SW 1271 (cell line): ENCODE results near the gene CXorf65.
A peak's percentile ranks its signal among the peaks of the same experiment; 100 is the strongest.

Source experiments
- DNase-seq, 2 experiments: peaks; one replicate each; lab custom pipeline; 2025; lab: John Stamatoyannopoulos, UW

CXorf65 gene

DNA sequence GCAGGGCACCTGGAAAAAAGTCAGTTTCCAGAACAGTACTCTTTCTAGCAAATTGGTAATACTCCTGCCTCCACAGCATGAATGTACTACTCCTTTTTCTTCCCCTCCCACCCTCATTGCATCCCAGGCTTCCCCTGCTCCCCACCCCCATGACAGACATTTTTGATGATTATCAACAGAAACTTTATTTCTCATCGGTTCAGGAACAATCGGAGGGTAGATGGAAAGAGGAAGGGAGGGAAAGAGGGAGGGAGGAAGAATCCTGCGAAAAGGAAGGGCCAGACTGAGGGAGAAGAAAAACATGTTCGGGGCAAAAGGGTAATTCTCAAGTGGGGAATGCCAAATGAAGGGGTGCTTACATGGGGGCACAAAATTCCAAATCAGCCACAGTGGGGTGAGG, 705 bp upstream of the CXorf65 start:
- no peak for DNase-seq

GRCh38 chrX:71105628-71106027, 912 bp downstream of the CXorf65 start:
- no peak for DNase-seq

DNA sequence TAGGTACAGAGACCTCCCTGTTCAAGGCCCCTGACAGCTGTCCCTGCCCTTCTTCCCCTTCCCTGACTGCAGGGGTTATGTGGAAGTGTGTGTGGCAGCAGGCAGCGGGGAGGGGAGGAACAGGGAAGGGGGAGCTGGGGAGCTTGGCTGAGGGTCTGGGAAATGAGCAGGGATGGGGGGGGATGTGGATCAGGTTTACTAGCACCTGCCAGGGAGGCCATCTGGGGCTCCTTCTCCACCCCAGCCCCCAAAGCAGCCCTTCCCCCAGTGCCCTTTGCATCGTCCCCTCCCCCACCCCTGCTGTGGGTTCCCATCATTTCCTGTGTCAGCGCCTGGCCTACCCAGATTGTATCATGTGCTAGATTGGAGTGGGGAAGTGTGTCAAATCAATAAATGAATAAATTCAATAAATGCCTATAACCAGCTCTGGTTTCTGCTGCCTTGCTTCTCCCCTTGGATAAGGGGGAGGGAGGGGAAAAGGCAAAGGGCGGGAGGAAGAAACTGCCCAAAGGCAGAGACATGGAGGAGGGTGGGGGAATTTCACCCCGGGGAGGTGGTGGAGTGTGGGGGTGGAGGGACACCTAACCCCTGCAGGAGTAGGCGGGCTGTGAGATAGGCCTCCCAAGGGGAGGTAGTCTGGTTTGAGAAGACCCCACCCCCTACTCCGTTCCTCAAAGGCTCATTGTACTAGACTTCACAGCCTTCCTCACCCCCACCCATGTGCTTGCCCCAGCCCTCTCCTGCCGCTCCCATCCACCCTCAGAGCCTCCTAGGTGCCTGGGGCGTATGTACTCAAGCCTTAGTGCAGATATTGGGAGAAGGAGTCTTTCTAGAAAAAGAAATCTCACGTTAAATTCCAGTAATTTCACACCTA, 3.2 kb downstream of the CXorf65 start:
- no peak for DNase-seq

DNA sequence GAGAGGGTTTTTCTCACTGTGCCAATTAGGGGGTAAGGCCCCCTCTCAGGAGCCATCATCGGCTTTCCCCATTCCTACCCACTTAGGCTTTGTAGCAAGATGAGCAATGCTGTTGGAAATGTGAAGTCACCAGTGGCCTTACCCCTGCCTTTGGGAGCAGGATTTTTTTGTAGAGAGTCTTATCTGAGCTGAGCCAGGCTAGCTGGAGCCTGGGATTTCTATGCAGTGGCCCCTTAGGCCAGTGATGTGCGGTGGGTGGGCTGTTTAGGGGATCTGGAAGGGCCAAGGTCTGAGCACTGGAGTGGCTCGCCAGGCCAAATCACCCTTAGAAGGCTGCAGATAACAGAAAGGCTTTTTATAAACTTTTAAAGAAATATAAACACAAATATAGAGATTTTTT, 4.2 kb downstream of the CXorf65 start:
- no peak for DNase-seq

DNA sequence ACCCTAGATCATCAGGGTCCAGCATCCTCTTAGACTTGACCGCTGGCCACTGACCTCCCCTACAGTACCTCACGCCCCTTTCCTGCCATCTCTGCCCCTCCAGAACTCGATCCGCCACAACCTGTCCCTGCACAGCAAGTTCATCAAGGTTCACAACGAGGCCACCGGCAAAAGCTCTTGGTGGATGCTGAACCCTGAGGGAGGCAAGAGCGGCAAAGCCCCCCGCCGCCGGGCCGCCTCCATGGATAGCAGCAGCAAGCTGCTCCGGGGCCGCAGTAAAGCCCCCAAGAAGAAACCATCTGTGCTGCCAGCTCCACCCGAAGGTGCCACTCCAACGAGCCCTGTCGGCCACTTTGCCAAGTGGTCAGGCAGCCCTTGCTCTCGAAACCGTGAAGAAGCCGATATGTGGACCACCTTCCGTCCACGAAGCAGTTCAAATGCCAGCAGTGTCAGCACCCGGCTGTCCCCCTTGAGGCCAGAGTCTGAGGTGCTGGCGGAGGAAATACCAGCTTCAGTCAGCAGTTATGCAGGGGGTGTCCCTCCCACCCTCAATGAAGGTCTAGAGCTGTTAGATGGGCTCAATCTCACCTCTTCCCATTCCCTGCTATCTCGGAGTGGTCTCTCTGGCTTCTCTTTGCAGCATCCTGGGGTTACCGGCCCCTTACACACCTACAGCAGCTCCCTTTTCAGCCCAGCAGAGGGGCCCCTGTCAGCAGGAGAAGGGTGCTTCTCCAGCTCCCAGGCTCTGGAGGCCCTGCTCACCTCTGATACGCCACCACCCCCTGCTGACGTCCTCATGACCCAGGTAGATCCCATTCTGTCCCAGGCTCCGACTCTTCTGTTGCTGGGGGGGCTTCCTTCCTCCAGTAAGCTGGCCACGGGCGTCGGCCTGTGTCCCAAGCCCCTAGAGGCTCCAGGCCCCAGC, 5.7 kb downstream of the CXorf65 start:
- DNase-seq, result no peak

DNA sequence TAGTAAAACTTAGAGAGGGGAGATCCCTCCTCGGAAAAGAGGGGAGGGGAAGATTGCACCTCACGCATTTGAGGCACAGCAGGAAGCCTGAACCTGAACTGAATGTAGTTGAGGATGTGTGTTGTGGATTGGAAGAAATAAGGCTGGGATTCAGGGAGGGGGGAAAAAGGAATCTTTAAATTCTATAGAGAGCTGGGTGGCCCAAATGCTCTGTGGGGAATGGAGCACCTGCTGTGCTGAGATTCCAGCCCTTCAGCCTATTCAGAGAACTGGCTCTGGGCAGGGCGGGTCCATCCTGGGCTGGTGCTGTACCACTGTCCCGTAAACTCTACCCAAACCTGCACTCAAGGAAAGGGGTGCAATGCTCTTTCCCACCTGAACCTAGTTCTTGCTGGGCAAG, 6.8 kb downstream of the CXorf65 start:
- no peak for DNase-seq

DNA sequence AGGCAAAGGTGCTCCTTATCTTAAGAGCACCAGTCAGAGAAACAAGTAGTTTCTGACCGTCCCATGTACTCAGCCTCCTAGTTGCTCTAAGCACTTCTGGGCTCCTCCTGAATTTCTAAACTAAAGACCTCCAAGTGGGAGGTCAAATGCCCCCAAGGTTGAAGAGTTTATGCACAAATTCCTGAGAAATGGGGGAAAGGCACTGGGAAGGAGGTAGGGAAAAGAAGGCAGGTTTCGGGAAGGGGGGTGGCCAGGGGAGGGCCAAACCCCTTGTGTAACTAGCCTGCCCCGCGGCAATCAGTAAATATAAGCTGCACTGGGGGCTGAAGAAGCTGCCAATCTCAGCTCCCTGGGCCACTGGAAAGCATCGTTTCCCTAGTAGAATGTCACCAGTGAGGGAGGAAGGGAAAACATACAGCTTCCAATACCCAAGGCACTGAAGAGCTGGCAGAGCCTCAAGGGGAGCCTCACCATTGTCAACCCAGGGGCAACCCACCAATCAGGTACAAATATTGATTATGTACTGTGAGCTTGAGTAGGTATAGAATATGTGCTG, 7.5 kb downstream of the CXorf65 start:
- no peak for DNase-seq

- DNase-seq, result peak; percentile 6 to 33
Measured at GRCh38 chrX:71098302-71098701, 8.2 kb downstream of the CXorf65 start.

DNA sequence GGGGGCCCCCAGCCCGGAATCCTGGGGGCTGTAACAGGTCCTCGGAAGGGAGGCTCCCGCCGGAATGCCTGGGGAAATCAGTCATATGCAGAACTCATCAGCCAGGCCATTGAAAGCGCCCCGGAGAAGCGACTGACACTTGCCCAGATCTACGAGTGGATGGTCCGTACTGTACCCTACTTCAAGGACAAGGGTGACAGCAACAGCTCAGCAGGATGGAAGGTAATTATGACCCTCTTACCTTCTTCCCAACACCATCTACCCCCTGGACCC, 9.8 kb downstream of the CXorf65 start:
- DNase-seq, result no peak

- DNase-seq, result peak; percentile 12 to 78
Measured at GRCh38 chrX:71095981-71096759, 10.4 kb downstream of the CXorf65 start.

GRCh38 chrX:71095555-71095980, 11.0 kb downstream of the CXorf65 start, which contains the start of gene FOXO4:
Gene FOXO4 (plus strand): TSS chrX:71095851. CDS start chrX:71096529, 678 bp downstream.
- peak; percentile 65 to 78 for DNase-seq

DNA sequence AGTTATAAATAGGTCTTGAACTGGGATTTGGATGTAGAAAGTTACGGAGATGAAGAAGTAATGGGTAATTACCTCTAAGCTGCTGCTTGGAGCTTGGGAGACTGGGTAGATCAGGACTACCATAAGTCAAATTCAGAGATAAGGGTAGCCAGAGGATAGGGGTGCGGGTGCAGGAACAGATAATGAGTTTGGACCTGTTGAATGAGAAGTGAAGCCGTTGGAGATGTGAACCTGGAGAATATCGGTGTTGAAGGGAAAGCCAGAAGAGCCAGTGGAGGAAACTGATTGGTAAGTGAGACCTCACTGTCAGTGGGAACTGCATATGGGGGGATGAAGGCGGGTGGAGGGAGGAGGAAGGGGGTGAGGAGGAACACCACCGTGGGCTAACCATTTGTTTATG, 11.5 kb downstream of the CXorf65 start:
- no peak for DNase-seq

- no peak for DNase-seq
Measured at GRCh38 chrX:71091263-71091662, 15.3 kb downstream of the CXorf65 start.

DNA sequence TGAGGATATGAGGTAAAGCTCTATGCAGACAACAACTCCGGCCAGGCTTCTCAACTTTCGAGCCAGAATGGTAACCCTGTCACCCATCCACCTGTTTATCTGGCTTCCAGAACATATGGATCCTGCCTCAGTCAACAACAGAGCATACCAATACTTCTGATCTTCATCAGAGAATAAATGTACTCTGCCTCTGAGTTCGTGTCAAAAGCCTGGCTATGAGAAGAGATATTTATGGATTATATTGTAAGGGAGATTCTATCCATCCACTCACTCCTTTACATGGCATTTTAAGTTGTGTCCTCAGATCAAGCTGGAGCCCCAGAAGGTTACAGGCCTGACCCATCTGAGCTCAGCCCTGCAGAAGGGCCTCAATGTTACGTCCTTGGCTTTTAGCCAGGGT, 20.6 kb downstream of the CXorf65 start:
- no peak for DNase-seq

- no peak for DNase-seq
Measured at GRCh38 chrX:71082822-71083221, 23.7 kb downstream of the CXorf65 start.

DNA sequence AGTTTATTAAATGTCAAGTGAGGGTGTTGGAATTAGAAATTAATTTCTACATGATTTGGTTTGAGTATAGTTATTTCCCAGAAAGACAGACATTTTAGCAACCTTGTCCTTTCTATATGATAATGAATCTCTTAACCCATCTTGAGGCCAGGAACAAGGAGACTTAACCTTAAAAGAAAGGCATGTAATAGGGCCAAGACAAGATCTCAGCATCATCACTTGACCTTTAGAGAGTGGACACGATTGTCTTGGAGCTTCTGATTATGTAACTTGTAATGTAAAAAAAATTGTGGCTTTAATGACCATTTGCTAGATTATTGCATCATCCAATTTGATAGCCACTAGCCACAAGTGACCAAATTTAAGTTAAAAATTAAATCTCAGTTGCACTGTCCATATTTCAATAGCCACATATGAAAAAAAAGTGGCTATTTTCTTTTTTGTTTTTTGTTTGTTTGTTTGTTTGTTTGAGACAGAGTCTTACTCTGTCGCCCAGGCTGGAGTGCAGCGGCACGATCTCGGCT, 24.4 kb downstream of the CXorf65 start:
- DNase-seq, result no peak

GRCh38 chrX:71081330-71082123, 25.0 kb downstream of the CXorf65 start:
- no peak for DNase-seq

DNA sequence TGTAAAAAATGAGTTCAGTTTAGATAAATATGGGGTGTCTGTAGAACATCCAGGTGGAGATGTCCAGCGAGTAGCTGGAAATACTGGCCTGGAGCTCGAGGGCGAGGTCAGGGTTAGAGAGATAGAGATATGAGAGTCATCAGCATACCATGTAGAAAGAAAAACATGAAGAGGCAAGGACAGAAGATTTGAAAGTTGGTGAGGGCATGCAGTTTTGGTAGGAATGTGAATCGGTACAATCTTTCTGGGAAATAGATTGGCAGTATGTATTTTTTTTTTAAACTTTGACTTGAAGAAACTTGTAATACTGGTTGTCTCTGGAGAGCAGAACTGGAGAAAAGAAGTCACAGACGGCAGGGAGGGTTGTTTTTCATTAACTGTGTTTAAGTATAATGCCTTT, 36.0 kb downstream of the CXorf65 start:
- DNase-seq, result no peak

DNA sequence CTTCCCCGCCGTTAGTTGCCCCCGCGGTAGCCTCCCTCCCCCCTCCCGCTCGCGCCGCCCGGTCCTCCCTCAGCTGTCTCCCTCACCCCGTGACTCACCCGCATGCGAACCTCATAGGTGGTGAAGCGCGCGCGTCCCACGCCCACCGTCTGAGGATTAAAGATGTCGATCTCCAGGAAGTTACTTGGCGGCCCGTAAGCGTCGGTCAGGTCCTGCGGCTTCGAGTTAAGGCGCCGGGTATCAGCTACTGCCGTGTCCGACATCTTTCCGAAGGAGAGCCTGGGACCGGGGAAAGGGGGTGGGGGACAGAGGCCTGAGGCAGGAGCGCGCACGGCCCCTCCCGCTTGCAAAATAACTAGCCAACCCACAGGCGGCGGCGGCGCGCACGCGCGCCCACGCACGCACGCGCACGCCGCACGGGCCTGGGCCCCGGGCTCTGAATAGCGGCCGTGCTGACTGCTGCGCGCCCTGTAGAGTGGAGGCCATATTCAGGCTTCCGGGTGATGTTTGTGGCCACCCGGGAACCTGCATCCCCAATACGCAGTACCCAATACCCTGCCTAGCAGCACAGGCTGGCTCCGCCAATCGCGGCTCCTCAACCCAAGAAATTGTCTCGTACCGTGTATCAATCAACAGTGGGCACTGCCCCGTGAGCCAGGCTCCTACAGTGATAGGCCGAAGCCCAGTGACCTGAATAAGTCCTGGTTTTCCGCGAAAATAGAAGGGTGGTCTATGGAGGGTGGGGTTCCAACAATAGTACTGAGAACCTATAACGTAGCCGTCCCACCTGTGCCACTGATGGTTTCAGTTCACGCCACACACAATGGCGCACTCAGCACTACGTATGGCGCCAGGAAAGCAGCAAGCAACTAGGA, 38.3 kb downstream of the CXorf65 start, which contains the start of gene SNX12:
Gene SNX12, minus strand, starts transcription at position 291 of the 875 bp plus-strand sequence. Its CDS starts 28 bp downstream, at position 263.
- DNase-seq, result peak; percentile 89 to 93

DNA sequence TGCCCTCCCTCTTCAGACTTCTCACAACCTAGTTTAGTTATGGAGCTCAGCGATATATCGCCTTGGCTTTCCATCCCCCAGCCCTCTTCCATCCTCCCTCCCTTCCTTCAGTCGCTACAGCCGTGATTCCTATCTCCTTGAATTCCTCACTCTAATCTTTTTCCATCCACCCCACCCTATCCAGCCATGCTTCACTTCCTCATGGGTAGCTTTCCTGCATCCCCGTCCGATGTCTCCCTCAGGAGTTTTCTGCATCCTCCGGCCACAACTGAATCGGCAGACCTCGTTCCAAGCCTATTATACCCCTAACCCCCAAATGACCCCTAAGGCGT, 38.9 kb downstream of the CXorf65 start:
- peak in 1 of 2 experiments; percentile 55 for DNase-seq
